Adipose tissue (tissue), 3 donors: ENCODE data around the gene COX15. TPM values are rescaled to one million over a fixed set of nuclear protein-coding genes. Genes with fewer than 3 reads are reported as not detected.
"Not testable (repeated sequence)": the region's sequence is repeated elsewhere in the genome, so short reads cannot be mapped to it uniquely, and the experiment has no call there.

Experiments
- H3K27ac ChIP-seq: one replicate; pipeline ENCODE4 v1.5.1; 2013; ENCODE audit warnings: low read depth, low read length
- WGBS, 3 donors: extraction: QIAGEN DNeasy Blood & Tissue Kit; methylation state at CpG; one replicate each; pipeline ENCODE4 v1.1.7; 2013; 5-methylcytosine and 5-hydroxymethylcytosine counted together
- polyA plus RNA-seq, 3 donors: library from polyadenylated mRNA; stranded (reverse); fragments of 200-250 nt; gene quantifications; one replicate each; pipeline ENCODE4 v1.2.3, GENCODE V29; 2013
- donor health status: healthy with polysubstance abuse.
- donor health status: Bipolar disorder and iron deficiency.
- donor health status: healthy.

Gene COX15
- polyA plus RNA-seq, 3 donors: 10.1 to 18.0 (median 15.4) TPM

- no peak overlapping the region for H3K27ac ChIP-seq
- 85 to 95% (median 90%) methylated on average over 3 of the region's 3 CpGs for WGBS, 3 donors
Observed at GRCh38 chr10:99743841-99744240, 11.9 kb upstream of the COX15 start.

- H3K27ac ChIP-seq: no peak overlapping the region
- WGBS, 3 donors: 84 to 89% (median 86%) methylated on average over 2 of the region's 2 CpGs
Observed at GRCh38 chr10:99742701-99743100, 10.8 kb upstream of the COX15 start.

DNA sequence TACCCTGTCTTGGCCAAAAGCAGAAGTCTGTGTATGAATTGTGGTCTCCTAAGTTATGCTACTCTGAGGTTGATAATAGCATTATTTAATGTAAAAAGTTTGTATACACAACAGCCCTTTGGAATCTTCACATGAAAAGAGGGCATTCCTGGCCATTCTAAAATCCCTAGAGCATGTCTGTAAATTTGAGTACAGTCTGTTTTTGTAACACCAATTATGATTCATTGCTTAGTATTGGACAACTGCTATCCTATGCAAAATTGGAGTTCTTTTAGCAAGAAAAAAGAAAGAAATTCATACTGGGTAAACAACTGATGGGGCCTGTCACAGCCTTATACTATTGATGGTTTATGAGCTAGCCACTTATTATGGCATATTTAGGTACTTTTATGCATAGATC lies 10.3 kb upstream of the COX15 start:
- H3K27ac ChIP-seq: no peak overlapping the region

- no peak overlapping the region for H3K27ac ChIP-seq
Observed at GRCh38 chr10:99740933-99741559, 9.1 kb upstream of the COX15 start.

GRCh38 chr10:99740260-99740659 lies 8.3 kb upstream of the COX15 start:
- WGBS, 3 donors: 97 to 99% (median 98%) methylated on average over 2 of the region's 2 CpGs
- no peak overlapping the region for H3K27ac ChIP-seq

More at GRCh38 chr10:99740933-99741559, 9.1 kb upstream of the COX15 start:
- WGBS, 3 donors: 89 to 99% (median 96%) methylated on average over 3 of the region's 3 CpGs

GRCh38 chr10:99734111-99734510 lies 2.2 kb upstream of the COX15 start:
- WGBS, 3 donors: 97 to 98% (median 98%) methylated on average over 10 of the region's 10 CpGs
- not testable (repeated sequence) for H3K27ac ChIP-seq

DNA sequence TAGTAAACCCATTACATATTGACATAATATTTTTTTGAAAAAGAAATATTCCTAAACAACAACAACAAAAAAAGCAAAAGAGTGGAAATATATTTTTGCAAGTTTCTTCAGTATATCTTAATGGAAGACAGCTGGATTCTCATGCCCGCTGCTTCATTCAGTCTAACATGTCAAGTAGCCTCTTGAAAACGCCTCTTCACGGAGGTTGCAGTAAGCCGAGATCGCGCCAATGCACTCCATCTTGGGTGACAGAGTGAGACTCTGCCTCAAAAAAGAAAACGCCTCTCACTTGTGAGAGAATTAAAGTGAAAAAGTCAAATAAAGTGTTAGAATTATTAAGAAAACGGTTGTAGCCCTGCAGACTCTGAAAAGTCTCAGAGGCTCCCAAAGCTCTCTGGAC lies 1.4 kb upstream of the COX15 start:
- H3K27ac ChIP-seq: no peak overlapping the region
- 71 to 83% (median 78%) methylated on average over 8 of the region's 8 CpGs for WGBS, 3 donors

DNA sequence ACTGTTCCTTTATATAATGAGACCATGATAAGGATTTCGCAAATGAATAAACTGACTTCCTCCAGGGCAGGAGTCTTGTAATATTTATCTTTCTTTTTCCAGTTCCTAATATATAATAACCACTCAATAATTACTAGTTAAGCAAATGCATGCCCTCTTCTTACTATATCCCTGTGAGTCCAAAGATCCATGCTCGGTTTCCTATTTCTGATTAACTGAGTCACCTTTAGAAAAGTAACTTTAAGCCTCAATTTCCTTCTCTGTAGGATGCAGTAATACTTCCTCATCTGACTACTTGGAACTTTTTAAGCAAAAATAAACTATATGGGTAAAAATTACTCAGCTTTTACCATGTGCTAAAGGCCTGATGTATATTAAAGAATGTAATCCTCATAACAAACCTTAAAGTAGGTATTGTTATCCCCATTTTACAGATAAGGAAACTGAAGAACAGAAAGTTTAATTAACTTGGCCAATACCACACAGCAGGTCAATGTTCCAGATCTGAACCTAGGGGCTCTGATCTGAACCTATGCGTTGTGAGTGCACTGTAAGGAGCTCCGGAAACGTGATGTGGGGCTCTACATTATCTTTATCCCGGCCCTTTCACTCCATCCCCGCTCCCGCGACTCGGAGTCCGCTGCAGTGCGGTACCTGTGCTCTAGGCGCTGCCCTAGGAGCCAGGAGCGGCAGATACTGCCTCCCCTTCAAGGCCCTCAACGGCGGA lies 458 bp downstream of the COX15 start:
- 3 to 5% (median 4%) methylated on average over 16 of the region's 16 CpGs for WGBS, 3 donors

GRCh38 chr10:99730026-99730425 lies 1.9 kb downstream of the COX15 start:
- 68 to 90% (median 86%) methylated on average over 1 of the region's 1 CpG for WGBS, 3 donors
- H3K27ac ChIP-seq: no peak overlapping the region

More for the DNA sequence above, 458 bp downstream of the COX15 start:
- peak overlapping the region; percentile 44 for H3K27ac ChIP-seq

GRCh38 chr10:99720387-99720786 lies 11.5 kb downstream of the COX15 start:
- 63 to 96% (median 91%) methylated on average over 2 of the region's 2 CpGs for WGBS, 3 donors
- H3K27ac ChIP-seq: no peak overlapping the region

DNA sequence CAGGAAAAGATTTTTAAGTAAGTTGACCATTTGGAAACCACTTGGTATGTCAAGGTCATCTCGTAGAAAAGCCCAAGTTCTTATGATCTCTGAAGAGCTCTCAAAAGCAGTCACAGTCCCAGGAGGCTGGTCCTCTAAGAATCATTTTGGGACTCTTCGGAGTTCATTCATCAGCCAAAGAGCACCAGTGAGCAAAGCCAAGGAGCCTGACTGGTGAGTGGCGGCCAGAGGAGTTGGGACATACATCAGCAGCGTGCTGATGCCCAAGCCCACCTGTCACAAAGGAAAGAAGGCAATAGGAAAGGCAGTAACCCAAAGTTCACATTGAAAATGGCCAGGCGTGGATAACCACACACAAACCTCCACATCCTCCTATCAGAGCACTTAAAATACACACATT lies 17.5 kb downstream of the COX15 start:
- no peak overlapping the region for H3K27ac ChIP-seq
- WGBS, 3 donors: 81 to 91% (median 89%) methylated on average over 5 of the region's 5 CpGs

GRCh38 chr10:99711129-99711719 lies 20.7 kb downstream of the COX15 start:
- no peak overlapping the region for H3K27ac ChIP-seq

GRCh38 chr10:99709480-99710229 lies 22.3 kb downstream of the COX15 start:
- 57 to 93% (median 66%) methylated on average over 4 of the region's 4 CpGs for WGBS, 3 donors
- no peak overlapping the region for H3K27ac ChIP-seq

- no peak overlapping the region for H3K27ac ChIP-seq
- 78 to 89% (median 88%) methylated on average over 1 of the region's 1 CpG for WGBS, 3 donors
Observed at GRCh38 chr10:99708428-99709012, 23.4 kb downstream of the COX15 start.

DNA sequence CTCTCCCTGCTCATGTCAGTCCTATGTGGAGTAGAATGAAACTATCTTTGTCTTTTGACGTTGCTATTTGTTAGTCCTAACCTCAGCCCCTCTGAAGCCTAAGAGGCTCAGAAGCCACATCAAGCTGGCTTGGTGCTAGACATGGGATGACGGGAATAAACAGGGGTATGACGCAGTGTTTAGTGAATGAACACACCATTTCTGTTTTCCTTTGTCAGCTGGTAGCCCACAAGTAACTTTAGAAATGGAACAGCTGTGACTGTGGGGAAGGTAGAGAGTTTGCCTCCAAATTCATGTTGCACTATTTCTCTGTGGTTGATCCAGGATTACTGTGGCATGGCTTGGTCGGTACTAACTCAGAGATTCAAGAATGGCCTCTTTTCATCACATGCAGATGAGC lies 31.3 kb downstream of the COX15 start:
- no peak overlapping the region for H3K27ac ChIP-seq
- WGBS, 3 donors: 92 to 94% (median 92%) methylated on average over 4 of the region's 4 CpGs

DNA sequence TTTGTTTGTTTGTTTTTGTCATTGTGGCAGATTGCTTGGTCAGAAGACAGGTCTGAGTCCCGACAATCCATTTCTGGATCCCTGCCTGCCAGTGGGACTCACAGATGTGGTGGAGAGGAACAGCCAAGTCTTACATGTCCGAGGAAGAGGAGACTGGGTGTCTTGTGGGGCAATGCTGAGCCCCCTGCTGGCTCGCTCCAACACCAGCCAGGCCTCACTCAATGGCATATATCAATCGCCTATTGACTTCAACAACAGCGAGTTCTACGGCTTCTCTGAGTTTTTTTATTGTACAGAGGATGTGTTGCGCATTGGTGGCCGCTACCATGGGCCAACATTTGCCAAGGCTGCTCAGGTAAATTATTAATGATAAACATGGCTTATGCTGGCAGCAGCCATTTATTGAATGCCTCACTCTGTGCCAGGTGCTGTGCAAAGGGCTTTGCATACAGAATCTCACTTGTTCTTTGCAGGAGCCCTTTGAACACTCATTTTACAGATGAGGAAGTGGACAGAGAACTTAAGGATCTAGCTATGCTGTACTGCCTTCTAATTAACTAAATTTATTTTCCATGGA lies 33.3 kb downstream of the COX15 start:
- WGBS, 3 donors: 61 to 90% (median 86%) methylated on average over 8 of the region's 8 CpGs
- no peak overlapping the region for H3K27ac ChIP-seq

DNA sequence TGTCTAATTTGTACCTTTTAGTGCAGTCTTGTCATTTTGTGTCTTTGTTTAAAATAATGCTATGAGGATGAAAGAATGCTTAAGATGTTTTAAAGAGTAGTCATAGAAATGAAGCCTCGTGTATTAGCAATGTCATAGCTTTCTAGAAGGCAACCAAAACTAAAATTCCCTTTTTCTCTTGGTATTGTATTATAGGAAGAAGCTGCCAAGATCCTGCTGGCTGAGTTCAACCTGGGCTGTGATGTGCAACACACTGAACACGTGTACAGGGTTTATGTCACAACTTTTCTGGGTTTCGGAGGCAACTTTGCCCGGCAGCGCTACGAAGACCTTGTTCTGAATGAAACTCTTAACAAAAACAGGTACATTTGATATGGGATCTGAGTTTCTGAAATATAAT lies 36.2 kb downstream of the COX15 start:
- no peak overlapping the region for H3K27ac ChIP-seq
- 88 to 94% (median 90%) methylated on average over 6 of the region's 6 CpGs for WGBS, 3 donors

DNA sequence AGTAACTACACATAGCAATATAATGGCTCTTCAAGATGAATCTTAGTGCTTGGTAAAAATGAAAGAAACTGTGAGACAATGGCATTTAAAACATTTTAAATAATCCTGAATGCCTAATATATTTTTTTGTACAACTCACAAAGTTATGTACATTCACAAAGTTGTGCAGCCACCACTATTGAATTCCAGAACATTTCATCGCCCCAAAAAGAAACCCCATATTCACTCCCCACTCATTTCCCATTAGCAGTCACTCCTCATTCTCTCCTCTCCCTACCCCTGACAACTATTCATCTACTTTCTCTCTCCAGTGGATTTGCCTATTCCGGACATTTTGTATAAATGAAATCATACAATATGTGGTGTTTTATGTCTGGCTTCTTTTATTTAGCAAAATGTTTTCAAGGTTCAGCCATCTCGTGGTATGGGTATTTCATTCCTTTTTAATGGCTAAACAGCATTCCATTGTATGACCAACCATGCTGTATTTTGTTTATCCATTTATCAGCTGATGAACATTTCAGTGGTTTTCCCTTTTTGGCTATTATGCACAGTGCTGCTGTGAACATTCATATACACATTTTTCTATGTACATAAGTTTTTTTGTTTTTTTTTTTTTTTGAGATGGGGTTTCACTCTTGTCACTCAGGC lies 37.9 kb downstream of the COX15 start:
- no peak overlapping the region for H3K27ac ChIP-seq
- WGBS, 3 donors: 95 to 97% (median 96%) methylated on average over 3 of the region's 3 CpGs
